Measurements from ENCODE around the gene TAS2R14.

TAS2R14 gene

GRCh38 chr12:10939163-10939562, at the start of gene TAS2R14:
TSS of gene TAS2R14 (minus strand) at chr12:10939263. CDS start at chr12:10939207, 56 bp downstream.
- no peak for DNase-seq (ENCODE audit: low read depth in 2 of 2)

- no peak for DNase-seq (ENCODE audit: low read depth in 2 of 2)
These were observed 47.7 kb upstream of the TAS2R14 start, which contains the start of gene TAS2R50 for GRCh38 chr12:10986812-10987211. TSS of gene TAS2R50 (minus strand) at chr12:10986912. CDS start at chr12:10986860, 52 bp downstream.

- DNase-seq (ENCODE audit: low read depth in 2 of 2): no peak
These were observed 43.2 kb upstream of the TAS2R14 start for GRCh38 chr12:10982244-10982643.

GRCh38 chr12:10974965-10975364, 35.9 kb upstream of the TAS2R14 start:
- no peak for DNase-seq (ENCODE audit: low read depth in 2 of 2)

- no peak for DNase-seq (ENCODE audit: low read depth in 2 of 2)
These were observed 29.8 kb upstream of the TAS2R14 start for GRCh38 chr12:10968765-10969456.

GRCh38 chr12:10967409-10967808, 28.3 kb upstream of the TAS2R14 start:
- no peak for DNase-seq (ENCODE audit: low read depth in 2 of 2)

- no peak for DNase-seq (ENCODE audit: low read depth in 2 of 2)
These were observed 27.3 kb upstream of the TAS2R14 start for GRCh38 chr12:10966314-10966713.

- DNase-seq (ENCODE audit: low read depth in 2 of 2): no peak
These were observed 26.4 kb upstream of the TAS2R14 start for GRCh38 chr12:10965476-10965875.

- DNase-seq (ENCODE audit: low read depth in 2 of 2): no peak
These were observed 21.1 kb upstream of the TAS2R14 start for GRCh38 chr12:10960211-10960610.

GRCh38 chr12:10959804-10960203, 20.7 kb upstream of the TAS2R14 start:
- DNase-seq (ENCODE audit: low read depth in 2 of 2): no peak

GRCh38 chr12:10957741-10958140, 18.7 kb upstream of the TAS2R14 start:
- DNase-seq (ENCODE audit: low read depth in 2 of 2): no peak

- DNase-seq (ENCODE audit: low read depth in 2 of 2): no peak
These were observed 17.0 kb upstream of the TAS2R14 start for GRCh38 chr12:10956085-10956484.

- DNase-seq (ENCODE audit: low read depth in 2 of 2): no peak
These were observed 13.6 kb upstream of the TAS2R14 start for GRCh38 chr12:10952645-10953044.

GRCh38 chr12:10943167-10943566, 4.1 kb upstream of the TAS2R14 start:
- DNase-seq (ENCODE audit: low read depth in 2 of 2): no peak

- DNase-seq (ENCODE audit: low read depth in 2 of 2): no peak
These were observed 3.0 kb upstream of the TAS2R14 start for GRCh38 chr12:10941916-10942607.

- no peak for DNase-seq (ENCODE audit: low read depth in 2 of 2)
These were observed 2.3 kb upstream of the TAS2R14 start for GRCh38 chr12:10941369-10941768.

GRCh38 chr12:10940389-10940788, 1.3 kb upstream of the TAS2R14 start:
- DNase-seq (ENCODE audit: low read depth in 2 of 2): no peak

- no peak for DNase-seq (ENCODE audit: low read depth in 2 of 2)
These were observed 2.6 kb downstream of the TAS2R14 start for GRCh38 chr12:10936506-10936905.

- no peak for DNase-seq (ENCODE audit: low read depth in 2 of 2)
These were observed 10.2 kb downstream of the TAS2R14 start, which contains the start of gene PRH2 for GRCh38 chr12:10928746-10929286. TSS of gene PRH2 (plus strand) at chr12:10929236. CDS start at chr12:10929274, 38 bp downstream.

GRCh38 chr12:10926269-10926668, 12.8 kb downstream of the TAS2R14 start:
- no peak for DNase-seq (ENCODE audit: low read depth in 2 of 2)

- DNase-seq (ENCODE audit: low read depth in 2 of 2): no peak
These were observed 19.3 kb downstream of the TAS2R14 start for GRCh38 chr12:10919809-10920208.

- DNase-seq (ENCODE audit: low read depth in 2 of 2): no peak
These were observed 28.7 kb downstream of the TAS2R14 start for GRCh38 chr12:10910380-10910779.

GRCh38 chr12:10909462-10909861, 29.6 kb downstream of the TAS2R14 start, which contains the start of gene TAS2R13:
TSS of gene TAS2R13 (minus strand) at chr12:10909562. CDS start at chr12:10909298, 264 bp downstream.
- DNase-seq (ENCODE audit: low read depth in 2 of 2): no peak
